SU-DHL-6 (cell line): ENCODE measurements around the gene TBC1D16.

ENCODE experiments used
- H2AFZ ChIP-seq: fragments of 200-600 bp; sonication (generic); 2 replicates; pipeline ENCODE4 v1.6.1; 2014; ENCODE audit warnings: low read depth, mild to moderate bottlenecking, moderate library complexity, mixed read lengths, antibody characterized with exemption, low read length; ENCODE audit not compliant: severe bottlenecking
- H3F3A ChIP-seq: fragments of 200-600 bp; shearing (Covaris generic); 2 replicates; pipeline ENCODE4 v1.6.0; 2016; ENCODE audit warnings: antibody characterized with exemption, mild to moderate bottlenecking; ENCODE audit not compliant: insufficient read depth
- H3K27ac ChIP-seq: fragments of 200-600 bp; sonication (generic); 2 replicates; pipeline ENCODE4 v1.5.1; 2016; ENCODE audit warnings: low read depth, mild to moderate bottlenecking, low read length, moderate library complexity, mixed read lengths
- H3K27me3 ChIP-seq: fragments of 200-600 bp; sonication (generic), shearing (Covaris generic); 2 replicates; pipeline ENCODE4 v1.6.0; 2014; ENCODE audit warnings: mild to moderate bottlenecking, low read length
- H3K36me3 ChIP-seq: fragments of 200-600 bp; sonication (generic); 2 replicates; pipeline ENCODE4 v1.6.1; 2014; ENCODE audit warnings: mild to moderate bottlenecking, low read length, mixed read lengths
- H3K4me2 ChIP-seq: fragments of 300-600, 200-600 bp; shearing (Covaris generic), sonication (generic); 2 replicates; pipeline ENCODE4 v1.6.0; 2014; ENCODE audit warnings: low read length, low read depth, mild to moderate bottlenecking; ENCODE audit not compliant: poor library complexity, severe bottlenecking
- H3K4me3 ChIP-seq: fragments of 200-600 bp; sonication (generic); 2 replicates; pipeline ENCODE4 v1.5.1; 2014; ENCODE audit warnings: antibody characterized with exemption, low read length, mild to moderate bottlenecking, mixed read lengths; ENCODE audit not compliant: insufficient read depth, poor library complexity, severe bottlenecking
- H3K79me2 ChIP-seq: fragments of 200-600 bp; sonication (generic); 2 replicates; pipeline ENCODE4 v1.6.1; 2014; ENCODE audit warnings: mild to moderate bottlenecking, low read length, moderate library complexity; ENCODE audit not compliant: insufficient read depth
- H3K9ac ChIP-seq: fragments of 200-600 bp; sonication (generic); 2 replicates; pipeline ENCODE4 v1.7.0; 2014; ENCODE audit warnings: mild to moderate bottlenecking, low read length
- H3K9me2 ChIP-seq: fragments of 200-600 bp; sonication (generic); replicated peaks from 2 replicates; pipeline ENCODE4 v1.6.1; 2014; ENCODE audit warnings: low read length; ENCODE audit not compliant: insufficient read depth
- H3K9me3 ChIP-seq: fragments of 200-600 bp; sonication (generic); 2 replicates; pipeline ENCODE4 v1.6.1; 2014; ENCODE audit warnings: low read length, mixed read lengths; ENCODE audit not compliant: insufficient read depth
- H4K20me1 ChIP-seq: fragments of 200-600 bp; sonication (generic); 2 replicates; pipeline ENCODE4 v1.6.1; 2014; ENCODE audit warnings: low read depth, mild to moderate bottlenecking, antibody characterized with exemption, low read length, moderate library complexity, mixed read lengths
- EZH2phosphoT487 ChIP-seq: fragments of 200-600 bp; sonication (generic), shearing (Covaris generic); conservative IDR thresholded peaks from 2 replicates; pipeline ENCODE4 v1.6.1; 2018; ENCODE audit warnings: mild to moderate bottlenecking, antibody characterized with exemption, low read length, moderate library complexity, mixed read lengths
- TF ChIP-seq, protein P1 (sequence below): fragments of 200-600 bp; sonication (generic); IDR thresholded peaks from one replicate; pipeline ENCODE4 v1.5.1; 2017; ENCODE audit warnings: antibody characterized with exemption, mild to moderate bottlenecking, low read length, moderate library complexity; ENCODE audit not compliant: insufficient read depth, poor library complexity, severe bottlenecking

TBC1D16 gene

DNA sequence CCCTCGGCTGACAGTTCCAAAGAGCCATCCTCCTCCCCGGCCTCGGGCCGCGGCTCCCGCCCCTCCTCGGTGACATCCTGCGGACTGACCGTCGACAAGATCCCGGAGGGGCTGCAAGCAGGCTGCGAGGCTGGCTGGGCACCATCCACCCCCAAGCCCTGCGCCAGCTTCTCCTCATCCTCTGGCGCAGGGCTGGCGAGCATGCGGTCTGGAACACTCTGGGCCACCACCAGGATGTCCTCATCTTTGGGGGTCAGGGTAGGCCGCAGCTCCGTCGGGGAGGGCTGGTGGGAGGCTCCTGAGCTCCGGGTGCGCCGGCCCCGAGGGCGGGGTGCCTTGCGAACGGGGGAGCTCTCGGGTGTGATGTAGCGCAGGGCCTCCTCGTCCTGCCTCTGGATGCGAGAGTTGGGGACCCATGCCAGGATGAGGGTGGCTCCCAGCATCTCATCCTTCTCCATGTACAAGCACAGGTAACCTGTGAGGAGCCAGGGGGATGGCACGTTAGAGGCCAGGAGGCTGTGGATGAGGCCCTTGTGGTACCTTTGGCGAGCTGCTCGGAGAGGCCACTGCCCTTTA is 25.3 kb downstream of the TBC1D16 start:
- Histone ChIP-seq H3K27ac (no peak overlapping the region), H3K9ac (no peak overlapping the region), H3K36me3 (no peaks in the 10 kb centered on the region), H3K4me3 (no peak overlapping the region), H2AFZ (no peak overlapping the region), H3K79me2 (no peaks in the 10 kb centered on the region), H3K4me2 (no peak overlapping the region), H3K27me3 (no peaks in the 10 kb centered on the region), H3F3A (no peaks in the 10 kb centered on the region), H3K9me2 (no peaks in the 10 kb centered on the region), H4K20me1 (no peaks in the 10 kb centered on the region), H3K9me3 (no peaks in the 10 kb centered on the region; the same call in 1 of the 2 replicates)
- TF ChIP-seq, protein P1, sequence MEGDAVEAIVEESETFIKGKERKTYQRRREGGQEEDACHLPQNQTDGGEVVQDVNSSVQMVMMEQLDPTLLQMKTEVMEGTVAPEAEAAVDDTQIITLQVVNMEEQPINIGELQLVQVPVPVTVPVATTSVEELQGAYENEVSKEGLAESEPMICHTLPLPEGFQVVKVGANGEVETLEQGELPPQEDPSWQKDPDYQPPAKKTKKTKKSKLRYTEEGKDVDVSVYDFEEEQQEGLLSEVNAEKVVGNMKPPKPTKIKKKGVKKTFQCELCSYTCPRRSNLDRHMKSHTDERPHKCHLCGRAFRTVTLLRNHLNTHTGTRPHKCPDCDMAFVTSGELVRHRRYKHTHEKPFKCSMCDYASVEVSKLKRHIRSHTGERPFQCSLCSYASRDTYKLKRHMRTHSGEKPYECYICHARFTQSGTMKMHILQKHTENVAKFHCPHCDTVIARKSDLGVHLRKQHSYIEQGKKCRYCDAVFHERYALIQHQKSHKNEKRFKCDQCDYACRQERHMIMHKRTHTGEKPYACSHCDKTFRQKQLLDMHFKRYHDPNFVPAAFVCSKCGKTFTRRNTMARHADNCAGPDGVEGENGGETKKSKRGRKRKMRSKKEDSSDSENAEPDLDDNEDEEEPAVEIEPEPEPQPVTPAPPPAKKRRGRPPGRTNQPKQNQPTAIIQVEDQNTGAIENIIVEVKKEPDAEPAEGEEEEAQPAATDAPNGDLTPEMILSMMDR = no peak
- no peak for TF ChIP-seq EZH2phosphoT487

DNA sequence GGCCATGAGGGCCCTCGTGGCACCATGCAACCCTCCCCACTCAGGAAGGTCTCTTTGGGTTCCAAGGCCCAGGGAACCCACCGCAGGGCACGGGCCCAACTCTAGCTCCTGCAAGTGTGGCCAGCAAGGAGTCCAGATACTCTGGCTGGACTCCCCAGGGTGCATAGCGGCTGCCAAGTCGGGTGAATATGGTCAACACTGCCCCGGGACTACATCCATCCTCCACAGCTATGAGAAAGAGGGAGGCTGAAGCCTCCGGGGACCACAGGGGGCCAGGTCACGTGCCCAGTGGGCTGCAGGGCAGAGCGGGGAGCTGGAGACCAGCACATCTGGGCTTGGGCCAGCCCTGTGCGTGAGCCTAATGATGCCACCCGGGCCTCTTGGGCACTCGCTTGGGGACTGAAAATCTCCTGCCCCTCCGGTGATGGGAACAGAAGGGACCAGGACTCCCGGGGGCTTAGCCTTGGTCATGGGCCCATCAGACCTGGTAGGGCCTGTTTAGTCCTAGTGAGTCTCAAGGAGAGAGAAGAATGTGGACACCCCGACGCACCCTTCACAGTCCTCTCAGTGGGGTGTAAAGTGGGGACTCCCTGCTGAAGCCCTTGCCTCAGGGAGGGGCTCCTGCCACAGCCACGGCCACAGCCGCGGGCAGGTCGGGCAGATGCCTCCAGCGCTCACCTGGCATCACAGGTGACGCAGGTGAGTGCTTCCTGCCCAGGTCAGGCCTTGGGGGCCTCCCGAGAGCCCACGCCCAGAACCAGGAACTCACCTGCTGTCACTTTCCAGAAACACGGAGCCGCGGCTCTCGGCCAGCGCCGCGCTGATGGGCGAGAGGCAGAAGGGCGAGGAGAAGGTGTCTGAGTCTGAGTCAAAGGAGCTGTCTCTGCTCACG is 26.0 kb downstream of the TBC1D16 start:
- no peak for TF ChIP-seq EZH2phosphoT487
- TF ChIP-seq, protein P1 = no peak
- Histone ChIP-seq H3K9ac (no peak overlapping the region), H3K4me3 (no peak overlapping the region), H3K36me3 (no peaks in the 10 kb centered on the region), H3K9me2 (no peaks in the 10 kb centered on the region), H3K27me3 (no peaks in the 10 kb centered on the region), H3K9me3 (no peaks in the 10 kb centered on the region; the same call in 1 of the 2 replicates), H3K4me2 (no peak overlapping the region), H2AFZ (no peak overlapping the region), H3K79me2 (no peaks in the 10 kb centered on the region), H3F3A (no peaks in the 10 kb centered on the region), H3K27ac (no peak overlapping the region), H4K20me1 (no peaks in the 10 kb centered on the region)

DNA sequence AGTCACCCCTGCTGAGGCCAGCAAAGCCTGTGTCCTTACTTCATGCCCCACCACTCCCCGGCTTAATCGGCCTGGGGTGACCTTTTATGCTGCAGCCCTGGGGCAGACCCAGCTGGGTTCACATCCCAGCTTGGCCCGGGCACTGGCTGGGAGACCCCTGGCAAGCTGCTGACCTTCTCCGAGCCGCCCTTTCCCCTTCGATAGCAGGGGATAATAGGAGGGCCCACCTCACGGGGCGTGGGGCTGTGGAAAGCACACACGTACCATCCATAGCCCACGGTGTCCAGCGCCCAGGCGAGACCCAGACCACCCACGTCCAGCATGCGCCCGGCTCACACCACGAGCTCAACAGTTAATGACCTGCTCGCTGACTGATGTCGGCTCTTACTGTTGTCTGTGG is 26.8 kb downstream of the TBC1D16 start:
- Histone ChIP-seq H2AFZ (no peak overlapping the region), H3K27me3 (no peaks in the 10 kb centered on the region), H3F3A (no peaks in the 10 kb centered on the region), H3K79me2 (no peaks in the 10 kb centered on the region), H3K4me3 (no peak overlapping the region), H3K36me3 (no peaks in the 10 kb centered on the region), H3K4me2 (no peak overlapping the region), H3K27ac (no peak overlapping the region), H3K9me3 (no peaks in the 10 kb centered on the region), H3K9ac (no peak overlapping the region), H4K20me1 (no peaks in the 10 kb centered on the region), H3K9me2 (no peaks in the 10 kb centered on the region)
- TF ChIP-seq, protein P1 = no peak
- TF ChIP-seq EZH2phosphoT487 = no peak
